A549 (cell line): ENCODE measurements around the gene XRN1.

Experiments
- CEBPB ChIP-seq, 2 experiments: fragments of >200 bp in 1 of 2; sonication (Bioruptor Twin) in 1 of 2; formaldehyde crosslinking in 1 of 2; IDR thresholded peaks; 2 replicates each; pipeline ENCODE4 v1.6.1; 2012 to 2016
- EP300 ChIP-seq, 2 experiments: fragments of >200 bp; sonication (Bioruptor Twin); formaldehyde crosslinking; IDR thresholded peaks; 2 replicates in 1 of 2; 3 replicates in 1 of 2; pipeline ENCODE4 v1.6.1; 2016 to 2017
- MAZ ChIP-seq: fragments of 150-350 bp; IDR thresholded peaks from 2 replicates; pipeline ENCODE4 v1.6.1; 2014; ENCODE audit warnings: antibody characterized with exemption, low read depth, low read length, borderline replicate concordance
- RAD21 ChIP-seq, 2 experiments: fragments of >200 bp in 1 of 2; sonication (Bioruptor Twin) in 1 of 2; formaldehyde crosslinking in 1 of 2; IDR thresholded peaks in 1 of 2; conservative IDR thresholded peaks in 1 of 2; 2 replicates in 1 of 2; 3 replicates in 1 of 2; pipeline ENCODE4 v1.6.1; 2012 to 2018; ENCODE audit warnings: inconsistent platforms in 1 of 2
- ZFP36 ChIP-seq: fragments of 450-650 bp; IDR thresholded peaks from 2 replicates; pipeline ENCODE4 v1.6.1; 2014; ENCODE audit warnings: borderline replicate concordance; ENCODE audit not compliant: partially characterized antibody

DNA sequence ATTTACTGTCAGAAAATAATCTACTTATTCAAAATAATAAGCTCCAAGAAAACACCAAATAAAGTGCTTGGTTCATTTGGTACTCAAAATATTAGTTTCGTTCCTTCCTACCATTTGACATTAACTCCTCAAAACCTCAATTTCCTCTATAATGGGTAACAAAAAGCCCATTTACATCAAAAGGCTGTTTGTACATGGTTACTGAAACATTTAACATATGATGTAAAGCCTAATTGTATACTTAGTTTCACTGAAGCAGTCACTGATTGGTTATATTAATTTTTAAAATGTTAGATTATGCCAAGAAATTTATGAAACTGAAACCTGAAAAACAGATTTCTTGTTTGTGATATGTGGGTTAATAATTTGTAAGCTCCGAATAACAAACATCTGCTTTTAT lies 14.7 kb downstream of the XRN1 start:
- TF ChIP-seq CEBPB (IDR thresholded peaks at IDR 0.05) (no peak), RAD21 (conservative IDR thresholded peaks at IDR 0.05 in 1 of 2, IDR thresholded peaks at IDR 0.05 in 1 of 2) (no peak), EP300 (IDR thresholded peaks at IDR 0.05) (no peak), MAZ (no peak), ZFP36 (no peak)
